ENCODE results near the gene HSPG2.

GRCh38 chr1:21834666-21835065, 102.4 kb downstream of the HSPG2 start:
- no peak for TF ChIP-seq CTCF (IDR thresholded peaks at IDR 0.05)
- TF ChIP-seq POLR2AphosphoS5 (IDR thresholded peaks at IDR 0.05; ENCODE audit: low read depth, low read length) = no peak

Data from Panc1 (cell line).